Neural cell (in vitro differentiated cells): ENCODE data around the gene AASS.

Experiments
- CTCF ChIP-seq: fragments of 450-650 bp; IDR thresholded peaks from 2 replicates; pipeline ENCODE4 v1.5.1; 2014; ENCODE audit warnings: antibody characterized with exemption, mild to moderate bottlenecking, moderate library complexity; ENCODE audit not compliant: poor library complexity, severe bottlenecking
- EP300 ChIP-seq: fragments of 450-650 bp; conservative IDR thresholded peaks from 2 replicates; pipeline ENCODE4 v1.6.1; 2014; ENCODE audit warnings: antibody characterized with exemption, mild to moderate bottlenecking, moderate library complexity; ENCODE audit not compliant: poor library complexity, severe bottlenecking
- POLR2AphosphoS5 ChIP-seq: IDR thresholded peaks from 2 replicates; pipeline ENCODE4 v1.6.1; 2012

- no peak for TF ChIP-seq CTCF
- no peak for TF ChIP-seq EP300
- no peak for TF ChIP-seq POLR2AphosphoS5
These were observed 105.1 kb downstream of the AASS start for GRCh38 chr7:122038904-122039303.
